SK-N-SH (cell line): ENCODE data around the gene KIFC3. TPM values are rescaled to one million over a fixed set of nuclear protein-coding genes. Genes with fewer than 3 reads are reported as not detected.
"Not testable (repeated sequence)": the region's sequence is repeated elsewhere in the genome, so short reads cannot be mapped to it uniquely, and the experiment has no call there.

Source experiments
- CTCF ChIA-PET: fragments of 300-600, 350-600 bp; formaldehyde crosslinking; extraction: SDS; loops from one replicate; lab custom pipeline; 2021; lab: Yijun Ruan, JAX
- POLR2A ChIA-PET: fragments of 350-600 bp; sonication (Branson Sonifier 250); formaldehyde crosslinking; extraction: SDS; loops from one replicate; lab custom pipeline; 2020; ENCODE audit warnings: antibody characterized with exemption, inconsistent platforms; lab: Yijun Ruan, JAX
- DNase-seq: peaks from one replicate; pipeline ENCODE4 v3.0.0; 2012
- H2AFZ ChIP-seq: fragments of 200-600 bp; sonication (generic); 2 replicates; pipeline ENCODE4 v1.8.1; 2016; ENCODE audit warnings: antibody characterized with exemption, mild to moderate bottlenecking, low read depth
- H3F3A ChIP-seq: fragments of 200-600 bp; sonication (generic); replicated peaks from 2 replicates; pipeline ENCODE3; 2016; ENCODE audit warnings: antibody characterized with exemption, mild to moderate bottlenecking; ENCODE audit not compliant: insufficient read depth
- H3K27ac ChIP-seq, 2 experiments: fragments of 200-500 bp in 1 of 2; fragments of 200-600 bp in 1 of 2; sonication (Bioruptor generic) in 1 of 2; sonication (generic), shearing (Covaris generic) in 1 of 2; 2 replicates each; pipeline versions ENCODE4 v1.5.1 to v1.6.1; 2014 to 2016; ENCODE audit warnings: low read depth in 2 of 2, inconsistent platforms in 1 of 2, low read length in 1 of 2, mild to moderate bottlenecking in 1 of 2, mixed read lengths in 1 of 2
- H3K27me3 ChIP-seq: fragments of 200-600 bp; sonication (generic), shearing (Covaris generic); 2 replicates; pipeline ENCODE4 v1.6.1; 2016; ENCODE audit warnings: mixed run types; ENCODE audit not compliant: insufficient read depth
- H3K36me3 ChIP-seq, 2 experiments: fragments of 200-500 bp in 1 of 2; fragments of 200-600 bp in 1 of 2; sonication (Bioruptor generic) in 1 of 2; sonication (generic) in 1 of 2; replicated peaks in 1 of 2; 2 replicates each; pipeline versions ENCODE3 to v1.5.1; 2014 to 2016; ENCODE audit warnings: low read length in 1 of 2, mild to moderate bottlenecking in 1 of 2; ENCODE audit not compliant: insufficient read depth in 2 of 2, control insufficient read depth in 1 of 2
- H3K4me1 ChIP-seq, 2 experiments: fragments of 200-500 bp in 1 of 2; fragments of 200-600 bp in 1 of 2; sonication (Bioruptor generic) in 1 of 2; sonication (generic), shearing (Covaris generic) in 1 of 2; 2 replicates each; pipeline versions ENCODE4 v1.5.1 to v1.6.1; 2014 to 2016; ENCODE audit warnings: low read depth in 1 of 2, low read length in 1 of 2, mixed run types in 1 of 2; ENCODE audit not compliant: insufficient read depth in 2 of 2, control insufficient read depth in 1 of 2
- H3K4me2 ChIP-seq: fragments of 200-600 bp; sonication (generic), shearing (Covaris generic); 2 replicates; pipeline ENCODE4 v1.6.1; 2017; ENCODE audit warnings: mixed run types
- H3K4me3 ChIP-seq, 2 experiments: fragments of 200-500 bp in 1 of 2; fragments of 200-600 bp in 1 of 2; sonication (Bioruptor generic) in 1 of 2; sonication (generic), shearing (Covaris generic) in 1 of 2; 2 replicates each; pipeline versions ENCODE4 v1.5.1 to v1.8.1; 2014 to 2016; ENCODE audit warnings: low read depth in 2 of 2, inconsistent platforms in 1 of 2, low read length in 1 of 2, mild to moderate bottlenecking in 1 of 2, mixed read lengths in 1 of 2, moderate library complexity in 1 of 2
- H3K79me2 ChIP-seq: fragments of 200-600 bp; sonication (generic); 2 replicates; pipeline ENCODE4 v1.8.1; 2017; ENCODE audit warnings: mild to moderate bottlenecking; ENCODE audit not compliant: insufficient read depth
- H3K9ac ChIP-seq: fragments of 200-600 bp; sonication (generic); 2 replicates; pipeline ENCODE4 v1.6.1; 2017; ENCODE audit warnings: mixed run types
- H3K9me2 ChIP-seq: fragments of 200-600 bp; sonication (generic); 2 replicates; pipeline ENCODE4 v1.6.1; 2017; ENCODE audit warnings: mixed run types
- H3K9me3 ChIP-seq: fragments of 200-600 bp; sonication (generic); 2 replicates; pipeline ENCODE4 v1.6.1; 2017; ENCODE audit warnings: mixed run types, mild to moderate bottlenecking, moderate library complexity
- H4K20me1 ChIP-seq: fragments of 200-600 bp; sonication (generic); 2 replicates; pipeline ENCODE4 v1.6.1; 2017; ENCODE audit warnings: mild to moderate bottlenecking, mixed run types; ENCODE audit not compliant: insufficient read depth
- ELF1 ChIP-seq: IDR thresholded peaks from 2 replicates; pipeline ENCODE4 v1.4.0; 2012
- EP300 ChIP-seq, 2 experiments: IDR thresholded peaks; 2 replicates each; pipeline versions ENCODE4 v1.4.0 to v1.6.1; 2012; ENCODE audit warnings: borderline replicate concordance in 1 of 2, low read depth in 1 of 2, low read length in 1 of 2
- EZH2phosphoT487 ChIP-seq: fragments of 200-600 bp; sonication (generic); IDR thresholded peaks from 2 replicates; pipeline ENCODE4 v1.6.1; 2017; ENCODE audit warnings: low read depth, mixed run types, mild to moderate bottlenecking, antibody characterized with exemption, moderate library complexity, borderline replicate concordance
- FOXJ3 ChIP-seq: sonication (generic); formaldehyde crosslinking; IDR thresholded peaks from 2 replicates; pipeline ENCODE4 v1.5.1; 2020; ENCODE audit warnings: mild to moderate bottlenecking, missing genetic modification reagents
- GABPA ChIP-seq: IDR thresholded peaks from 2 replicates; pipeline ENCODE4 v1.4.0; 2012; ENCODE audit warnings: low read depth, mild to moderate bottlenecking
- NFIC ChIP-seq: IDR thresholded peaks from 2 replicates; pipeline ENCODE4 v1.4.0; 2012; ENCODE audit warnings: borderline replicate concordance
- NRF1 ChIP-seq: IDR thresholded peaks from 2 replicates; pipeline ENCODE4 v1.6.1; 2012; ENCODE audit warnings: low read depth, mild to moderate bottlenecking, low read length
- RAD21 ChIP-seq: IDR thresholded peaks from 2 replicates; pipeline ENCODE4 v1.6.1; 2012; ENCODE audit warnings: mild to moderate bottlenecking, low read length
- REST ChIP-seq: IDR thresholded peaks from 2 replicates; pipeline ENCODE4 v1.6.1; 2012; ENCODE audit warnings: mild to moderate bottlenecking, low read depth, low read length, moderate library complexity
- SIN3A ChIP-seq: IDR thresholded peaks from 2 replicates; pipeline ENCODE4 v1.6.1; 2012; ENCODE audit warnings: low read depth, mild to moderate bottlenecking, low read length, moderate library complexity, borderline replicate concordance
- YY1 ChIP-seq: IDR thresholded peaks from 2 replicates; pipeline ENCODE4 v1.4.0; 2012; ENCODE audit warnings: low read depth, mild to moderate bottlenecking
- ZBTB33 ChIP-seq: IDR thresholded peaks from 2 replicates; pipeline ENCODE4 v1.4.0; 2012; ENCODE audit warnings: low read depth, borderline replicate concordance
- WGBS: methylation state at CpG from one replicate; pipeline ENCODE4 v1.1.6; 2017; ENCODE audit warnings: low lambda C conversion rate; 5-methylcytosine and 5-hydroxymethylcytosine counted together
- polyA plus RNA-seq, 3 experiments: library from polyadenylated mRNA; depleted of rRNA; stranded (reverse); fragments of >200 nt; gene quantifications; 2 replicates each; pipeline ENCODE4 v1.2.3, GENCODE V29; 2012
- TF ChIP-seq, protein P1 (sequence below): IDR thresholded peaks from 2 replicates; pipeline ENCODE4 v1.4.0; 2012; ENCODE audit warnings: low read depth, borderline replicate concordance

Gene KIFC3
- polyA plus RNA-seq, 1 of the 3 experiments (the other 2 are of a cell fraction) = 65.4 TPM

GRCh38 chr16:57797216-57797525 is 5.1 kb downstream of the KIFC3 start:
- Histone ChIP-seq H3K4me2 (no peak overlapping the region), H3K27me3 (no peaks in the 10 kb centered on the region), H3K79me2 (peaks cover 90% of the 10 kb centered on the region), H3F3A (peaks cover 2% of the 10 kb centered on the region), H3K9ac (no peak overlapping the region), H4K20me1 (peaks cover 55% of the 10 kb centered on the region), H3K4me3 (no peak overlapping the region), H2AFZ (no peak overlapping the region), H3K4me1 (peaks cover 17% of the 10 kb centered on the region in 2 experiments; a peak in 2 of 4 replicates), H3K9me3 (no peaks in the 10 kb centered on the region), H3K27ac (no peak overlapping the region), H3K36me3 (peaks cover 16 to 29% of the 10 kb centered on the region in 2 experiments), H3K9me2 (no peaks in the 10 kb centered on the region)
- ChIA-PET POLR2A (no interaction called here), CTCF (interaction anchor here (1.0 kb wide), 1 partner anchor 40 kb away, joined by 3 read pairs; no protein-coding TSS in a partner anchor)
- TF ChIP-seq REST (no peak), FOXJ3 (CRISPR knock-in tag) (no peak), SIN3A (no peak), NFIC (no peak), ZBTB33 (no peak), YY1 (no peak), RAD21 (no peak), GABPA (no peak), ELF1 (no peak), EP300 (IDR thresholded peaks at IDR 0.05; ENCODE audit: borderline replicate concordance in 1 of 2, low read depth in 1 of 2, low read length in 1 of 2) (no peak), EZH2phosphoT487 (no peak), NRF1 (no peak)
- TF ChIP-seq, protein P1, sequence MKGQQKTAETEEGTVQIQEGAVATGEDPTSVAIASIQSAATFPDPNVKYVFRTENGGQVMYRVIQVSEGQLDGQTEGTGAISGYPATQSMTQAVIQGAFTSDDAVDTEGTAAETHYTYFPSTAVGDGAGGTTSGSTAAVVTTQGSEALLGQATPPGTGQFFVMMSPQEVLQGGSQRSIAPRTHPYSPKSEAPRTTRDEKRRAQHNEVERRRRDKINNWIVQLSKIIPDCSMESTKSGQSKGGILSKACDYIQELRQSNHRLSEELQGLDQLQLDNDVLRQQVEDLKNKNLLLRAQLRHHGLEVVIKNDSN = no peak
- WGBS = no CpG with 5 or more reads among the region's 13 CpGs
- DNase-seq = no peak

DNA sequence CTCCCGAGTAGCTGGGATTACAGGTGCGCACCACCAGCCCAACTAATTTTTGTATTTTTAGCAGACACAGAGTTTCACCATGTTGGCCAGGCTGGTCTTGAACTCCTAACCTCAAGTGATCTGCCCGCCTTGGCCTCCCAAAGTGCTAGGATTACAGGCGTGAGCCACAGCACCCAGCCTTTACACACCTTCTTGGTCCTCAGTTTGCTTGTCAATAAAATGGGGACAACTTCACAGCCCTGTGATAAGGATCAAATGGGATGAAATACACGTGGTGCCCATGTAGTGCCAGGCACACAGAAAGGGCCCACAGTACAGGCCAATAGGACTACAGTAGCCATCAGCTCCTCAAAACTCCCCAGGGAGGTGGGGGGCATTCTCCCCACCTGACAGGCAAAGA is 6.3 kb downstream of the KIFC3 start:
- H4K20me1 ChIP-seq = peaks cover 54% of the 10 kb centered on the region

More for the DNA sequence above, 6.3 kb downstream of the KIFC3 start:
- peaks cover 87% of the 10 kb centered on the region for H3K79me2 ChIP-seq
- CTCF ChIA-PET = interaction anchor here (0.6 to 3.0 kb wide), 15 partner anchors 9 to 1122 kb away, joined by 3 to 20 read pairs (median 4); no protein-coding TSS in a partner anchor
- peaks cover 8 to 15% of the 10 kb centered on the region in 2 experiments; a peak in 2 of 4 replicates for H3K4me1 ChIP-seq
- H3K4me3 ChIP-seq, POLR2A ChIA-PET, H3K9ac ChIP-seq, DNase-seq, H3K9me3 ChIP-seq, H3F3A ChIP-seq, H2AFZ ChIP-seq, H3K9me2 ChIP-seq, H3K27ac ChIP-seq, H3K27me3 ChIP-seq, H3K4me2 ChIP-seq: not testable (repeated sequence)
- H3K36me3 ChIP-seq = peaks cover 26 to 31% of the 10 kb centered on the region in 2 experiments
- 82% methylated on average over 5 of the region's 5 CpGs for WGBS
